ENCODE data around the gene CHRNB2. TPM values are rescaled to one million over a fixed set of nuclear protein-coding genes. Genes with fewer than 3 reads are reported as not detected.
A peak's percentile ranks its signal among the peaks of the same experiment; 100 is the strongest.
"Not testable (repeated sequence)": the region's sequence is repeated elsewhere in the genome, so short reads cannot be mapped to it uniquely, and the experiment has no call there.

CHRNB2 gene, protein sequence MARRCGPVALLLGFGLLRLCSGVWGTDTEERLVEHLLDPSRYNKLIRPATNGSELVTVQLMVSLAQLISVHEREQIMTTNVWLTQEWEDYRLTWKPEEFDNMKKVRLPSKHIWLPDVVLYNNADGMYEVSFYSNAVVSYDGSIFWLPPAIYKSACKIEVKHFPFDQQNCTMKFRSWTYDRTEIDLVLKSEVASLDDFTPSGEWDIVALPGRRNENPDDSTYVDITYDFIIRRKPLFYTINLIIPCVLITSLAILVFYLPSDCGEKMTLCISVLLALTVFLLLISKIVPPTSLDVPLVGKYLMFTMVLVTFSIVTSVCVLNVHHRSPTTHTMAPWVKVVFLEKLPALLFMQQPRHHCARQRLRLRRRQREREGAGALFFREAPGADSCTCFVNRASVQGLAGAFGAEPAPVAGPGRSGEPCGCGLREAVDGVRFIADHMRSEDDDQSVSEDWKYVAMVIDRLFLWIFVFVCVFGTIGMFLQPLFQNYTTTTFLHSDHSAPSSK
- total RNA-seq = under 0.01 TPM in 1 of 2 replicates, not detected in the other

DNA sequence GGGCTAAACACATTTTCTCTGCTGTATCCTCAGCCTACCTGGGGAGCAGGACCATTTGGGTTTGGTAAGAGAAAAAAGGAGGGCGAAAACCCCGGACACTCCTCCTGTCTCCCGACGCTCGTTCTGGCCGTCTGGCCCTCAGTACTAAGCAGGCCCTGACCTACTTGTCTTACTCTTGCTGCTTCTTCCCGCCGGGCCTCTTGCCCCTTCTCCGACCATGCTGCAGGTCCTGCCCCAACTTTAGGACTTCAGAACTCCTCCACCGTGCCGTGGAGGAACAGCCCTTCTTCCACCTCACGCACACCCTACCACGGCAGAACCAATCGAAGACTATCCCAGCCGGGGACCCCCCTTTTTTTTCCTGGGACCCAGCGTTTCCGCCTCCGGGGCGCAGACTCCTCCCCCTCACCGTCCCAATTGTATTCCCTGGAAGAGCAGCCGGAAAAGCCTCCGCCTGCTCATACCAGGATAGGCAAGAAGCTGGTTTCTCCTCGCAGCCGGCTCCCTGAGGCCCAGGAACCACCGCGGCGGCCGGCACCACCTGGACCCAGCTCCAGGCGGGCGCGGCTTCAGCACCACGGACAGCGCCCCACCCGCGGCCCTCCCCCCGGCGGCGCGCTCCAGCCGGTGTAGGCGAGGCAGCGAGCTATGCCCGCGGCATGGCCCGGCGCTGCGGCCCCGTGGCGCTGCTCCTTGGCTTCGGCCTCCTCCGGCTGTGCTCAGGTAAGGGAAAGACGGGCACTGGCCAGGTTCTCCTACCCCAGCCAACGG, at the start of gene CHRNB2:
Gene CHRNB2, plus strand, starts transcription at position 393 of the 771 bp plus-strand sequence. Its CDS starts 267 bp downstream, at position 660.
- DNase-seq = peak; percentile 65

DNA sequence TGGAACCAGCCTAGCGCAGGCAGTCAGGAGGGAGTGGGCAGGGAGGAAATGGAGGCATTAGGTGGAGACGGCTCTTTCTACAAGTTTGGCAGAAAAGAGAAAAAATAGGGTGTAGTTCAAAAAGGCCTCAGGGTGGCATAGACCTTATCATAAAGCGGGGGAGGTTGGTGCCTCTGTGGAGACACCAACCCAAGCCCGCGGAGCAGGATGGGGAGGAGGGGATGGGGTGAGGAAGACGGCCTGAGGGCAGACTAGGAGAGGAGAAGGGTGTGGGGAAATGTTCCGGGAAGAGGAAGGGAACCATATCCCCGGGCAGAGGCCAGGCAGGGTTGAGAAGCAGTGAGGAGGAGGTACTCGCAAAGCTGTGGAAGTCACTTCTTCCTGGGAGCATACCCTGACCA, 48.0 kb upstream of the CHRNB2 start:
- DNase-seq = no peak

DNA sequence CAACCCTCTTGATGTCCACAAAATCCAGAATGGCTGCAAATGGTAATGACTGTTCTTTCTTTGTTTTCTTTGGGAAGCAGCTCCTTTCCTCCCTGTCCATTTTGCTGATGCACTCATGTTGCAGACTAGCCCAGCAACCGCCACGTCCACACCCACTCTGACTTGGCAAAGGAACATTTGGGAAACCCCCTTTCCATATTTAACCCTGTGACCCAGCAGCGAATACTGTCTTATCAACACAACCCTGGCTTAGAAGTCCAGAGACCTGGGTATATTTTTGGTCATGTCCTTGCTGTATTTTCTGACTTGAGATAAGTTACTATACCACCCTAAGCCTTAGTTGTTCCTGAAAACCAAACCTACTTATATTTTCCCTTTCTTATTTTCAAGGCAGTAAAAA, 47.2 kb upstream of the CHRNB2 start:
- peak; percentile 57 for DNase-seq

DNA sequence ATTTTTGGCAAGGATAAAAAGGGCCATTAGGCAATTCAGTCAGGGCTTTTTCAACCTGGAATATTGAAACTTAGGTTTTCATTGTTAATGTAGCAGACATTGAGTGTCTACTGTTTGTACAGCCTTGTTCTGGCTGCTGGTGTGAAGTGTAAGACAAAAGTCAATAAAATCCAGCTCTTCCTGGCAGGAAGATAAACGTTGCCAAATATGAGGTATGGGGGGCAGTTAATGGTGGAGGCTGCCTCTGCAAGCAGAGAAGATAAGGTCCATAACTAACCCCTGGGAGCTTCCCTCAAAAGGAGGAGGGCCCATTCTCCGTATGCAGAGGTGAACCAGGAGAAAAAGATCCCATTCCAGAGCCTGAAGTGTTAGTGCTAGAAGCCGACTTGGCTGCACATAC, 45.9 kb upstream of the CHRNB2 start:
- peak; percentile 61 for DNase-seq

DNA sequence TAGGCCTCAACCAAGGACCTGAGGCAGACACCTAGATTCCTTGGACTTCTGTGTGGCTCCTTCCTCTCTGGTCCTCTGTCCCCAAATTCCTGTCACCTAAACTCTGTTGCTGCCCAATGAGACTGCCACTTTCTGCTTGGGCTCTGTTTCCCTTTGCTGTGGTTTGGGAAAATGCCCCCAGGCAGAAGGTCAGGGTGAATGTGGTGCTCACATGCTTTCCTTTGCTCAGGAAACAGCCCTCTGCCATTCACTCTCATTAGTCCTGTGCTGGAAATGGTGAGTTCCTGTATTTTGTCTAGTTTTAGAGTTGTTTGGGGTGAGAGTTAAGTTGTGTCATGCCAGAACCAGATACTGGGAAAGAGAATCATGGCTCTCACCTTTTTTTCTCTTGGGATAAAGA, 42.7 kb upstream of the CHRNB2 start:
- DNase-seq = peak; percentile 61

DNA sequence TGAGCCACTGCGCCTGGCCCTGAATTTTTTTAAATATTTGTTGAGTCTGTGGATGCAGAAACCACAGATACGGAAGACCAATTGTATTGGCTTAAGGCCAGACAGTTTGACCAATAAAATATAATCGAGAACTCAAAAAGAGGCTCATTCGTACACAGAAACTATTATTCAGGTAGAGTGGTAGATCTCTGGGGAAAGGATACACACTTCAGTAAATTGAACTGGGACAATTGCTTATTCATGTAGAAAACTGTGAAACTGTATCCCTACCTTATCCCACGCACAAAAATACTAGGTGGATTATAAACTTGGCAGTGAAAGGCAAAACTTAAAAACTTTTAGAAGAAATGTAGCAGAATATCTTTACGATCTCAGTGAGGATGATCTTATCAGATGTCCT, 40.4 kb upstream of the CHRNB2 start:
- no peak for DNase-seq

DNA sequence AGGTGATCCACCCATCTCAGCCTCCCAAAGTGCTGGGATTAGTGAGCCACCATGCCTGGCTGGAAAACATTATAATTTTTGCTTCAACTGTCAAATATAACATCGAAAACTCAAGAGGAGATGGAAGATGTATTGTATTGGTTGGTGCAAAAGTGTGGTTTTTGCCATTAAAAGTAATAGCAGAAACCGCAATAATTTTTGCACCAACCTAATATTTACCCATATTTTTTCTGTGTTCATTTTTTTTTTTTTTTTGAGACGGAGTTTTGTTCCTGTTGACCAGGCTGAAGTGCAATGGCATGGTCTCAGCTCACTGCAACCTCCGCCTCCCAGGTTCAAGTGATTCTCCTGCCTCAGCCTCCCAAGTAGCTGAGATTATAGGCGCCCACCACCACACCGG, 38.3 kb upstream of the CHRNB2 start:
- DNase-seq = no peak

DNA sequence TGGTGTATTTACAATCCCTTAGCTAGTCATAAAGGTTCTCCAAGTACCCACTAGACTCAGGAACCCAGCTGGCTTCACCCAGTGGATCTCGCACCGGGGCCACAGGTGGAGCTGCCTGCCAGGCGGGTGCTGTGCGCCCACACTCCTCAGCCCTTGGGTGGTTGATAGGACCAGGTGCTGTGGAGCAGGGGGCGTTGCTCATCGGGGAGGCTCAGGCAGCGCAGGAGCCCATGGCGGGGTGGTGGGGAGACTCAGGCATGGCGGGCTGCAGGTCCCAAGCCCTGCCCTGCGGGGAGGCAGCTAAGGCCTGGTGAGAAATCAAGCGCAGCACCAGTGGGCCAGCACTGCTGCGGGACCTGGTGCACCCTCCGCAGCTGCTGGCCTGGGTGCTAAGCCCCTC, 35.6 kb upstream of the CHRNB2 start:
- not testable (repeated sequence) for DNase-seq

DNA sequence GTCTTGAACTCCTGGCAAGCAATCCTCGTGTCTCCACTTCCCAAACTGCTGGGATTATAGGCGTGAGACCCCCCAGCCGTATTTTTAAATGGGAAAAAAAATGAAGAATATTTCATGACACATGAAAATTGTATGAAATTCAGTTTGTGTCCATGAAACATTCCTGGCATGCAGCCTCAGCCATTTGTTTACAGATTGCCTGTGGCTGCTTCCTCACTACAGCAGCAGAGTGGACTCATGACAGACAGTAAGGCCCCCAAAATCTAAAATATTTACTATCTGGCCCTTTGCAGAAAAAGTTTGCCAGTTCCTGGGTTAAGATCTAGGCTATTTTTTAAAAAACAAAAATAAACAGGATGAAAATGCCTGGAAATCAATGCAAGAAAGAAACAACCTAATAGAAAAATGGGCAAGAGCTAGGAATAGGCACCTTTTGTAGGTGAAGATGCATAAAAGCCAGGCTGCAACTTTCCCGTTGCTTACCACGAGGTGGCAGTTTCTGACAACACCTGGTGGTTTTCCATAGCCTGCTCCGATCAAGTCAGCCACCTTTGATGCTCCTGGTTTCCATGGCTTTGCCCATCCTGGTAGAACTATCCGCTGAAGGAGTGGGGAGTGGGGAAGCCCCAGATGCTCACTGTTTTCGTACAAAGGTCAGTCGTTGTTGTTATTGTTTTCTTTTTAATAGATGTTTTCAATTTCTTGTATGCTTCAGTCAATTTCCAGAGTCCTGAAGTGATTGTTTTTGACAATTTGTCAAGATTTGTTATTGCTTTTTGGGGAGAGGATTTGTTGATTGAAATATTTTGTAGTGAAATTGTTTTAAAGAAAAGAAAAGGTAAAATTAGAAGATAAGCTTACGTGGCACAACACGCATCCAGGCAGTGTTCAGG, 33.4 kb upstream of the CHRNB2 start:
- DNase-seq = peak; percentile 60

DNA sequence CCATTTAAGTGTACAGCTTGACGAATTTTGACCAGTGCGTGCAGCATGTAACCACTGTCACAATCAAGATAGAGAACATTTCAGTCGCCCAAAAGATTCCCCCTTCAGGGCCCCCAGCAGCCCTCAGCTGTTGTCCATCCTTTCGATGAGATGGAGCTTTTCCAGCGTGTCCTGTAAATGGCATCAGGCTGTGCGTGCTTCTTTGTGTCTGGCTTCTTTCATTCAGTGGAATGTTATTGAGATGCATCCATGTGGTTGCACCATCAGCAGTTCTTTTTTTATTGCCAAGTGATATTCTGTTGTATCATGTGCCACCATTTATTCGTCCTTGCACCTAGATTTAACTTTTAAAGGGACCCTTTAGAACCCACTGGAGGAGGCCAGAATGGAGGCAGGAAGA, 31.0 kb upstream of the CHRNB2 start:
- no peak for DNase-seq

DNA sequence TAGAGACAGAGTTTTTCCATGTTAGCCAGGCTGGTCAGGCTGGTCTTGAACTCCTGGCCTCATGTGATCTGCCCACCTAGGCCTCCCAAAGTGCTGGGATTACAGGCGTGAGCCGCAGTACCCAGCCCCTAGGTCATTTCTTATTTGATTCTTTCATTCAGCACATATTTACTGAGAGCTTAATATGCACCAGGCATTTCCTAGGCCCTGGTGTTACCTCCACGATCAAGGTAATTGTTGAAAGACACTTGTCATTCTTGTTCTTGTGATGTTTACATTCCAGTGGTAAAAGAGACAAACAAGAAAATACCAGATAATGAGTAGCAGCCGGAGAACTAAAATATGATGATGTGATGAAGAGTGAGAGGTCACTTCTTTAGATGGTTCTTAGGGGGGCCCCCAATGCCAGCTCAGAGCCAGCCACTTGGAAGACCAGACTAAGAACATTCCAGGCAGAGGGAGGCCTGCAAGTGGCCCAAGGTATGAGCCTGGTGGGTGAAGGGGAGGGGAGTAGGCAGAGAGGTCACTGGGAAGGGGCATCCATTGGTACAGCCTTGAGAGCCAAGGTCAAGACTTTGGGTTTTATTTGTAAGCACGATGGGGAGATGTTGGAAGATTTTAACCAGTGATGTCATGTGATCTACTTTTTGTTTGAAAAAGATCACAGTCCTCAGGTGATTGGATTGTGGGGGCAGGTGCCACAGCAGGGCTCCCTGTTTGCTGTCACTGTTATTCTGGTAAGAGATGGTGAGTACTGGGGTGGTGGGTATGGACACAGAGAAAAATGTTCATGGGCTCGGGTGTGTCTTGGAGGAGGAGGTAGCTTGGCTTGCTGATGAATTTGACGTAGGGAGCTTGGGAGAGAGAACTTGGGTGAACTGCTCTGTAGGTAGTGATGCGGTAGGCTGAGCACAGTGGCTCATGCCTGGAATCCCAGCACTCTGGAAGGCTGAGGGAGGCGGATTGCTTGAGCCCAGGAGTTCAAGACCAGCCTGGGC, 27.8 kb upstream of the CHRNB2 start:
- no peak for DNase-seq

DNA sequence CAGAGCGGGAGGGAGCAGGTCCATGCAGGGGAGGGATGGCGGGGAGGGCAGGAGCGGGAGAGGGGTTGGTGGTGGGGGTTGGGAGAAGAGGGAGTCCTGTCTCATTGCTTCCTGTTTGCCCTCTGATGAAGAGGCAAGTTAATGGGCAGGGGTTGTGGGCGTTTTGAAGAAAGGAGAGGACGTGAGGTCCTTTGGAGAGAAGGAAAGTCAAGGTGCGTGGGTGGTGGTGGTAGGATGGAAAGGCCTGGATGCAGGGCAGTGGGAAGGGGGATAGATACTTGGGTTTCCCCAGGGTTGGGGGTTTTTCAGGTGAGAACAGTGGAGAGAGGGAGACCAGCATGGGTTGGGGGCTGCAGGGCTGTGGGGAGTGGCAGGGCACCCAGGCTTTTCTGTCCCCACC, 26.3 kb upstream of the CHRNB2 start:
- no peak for DNase-seq

DNA sequence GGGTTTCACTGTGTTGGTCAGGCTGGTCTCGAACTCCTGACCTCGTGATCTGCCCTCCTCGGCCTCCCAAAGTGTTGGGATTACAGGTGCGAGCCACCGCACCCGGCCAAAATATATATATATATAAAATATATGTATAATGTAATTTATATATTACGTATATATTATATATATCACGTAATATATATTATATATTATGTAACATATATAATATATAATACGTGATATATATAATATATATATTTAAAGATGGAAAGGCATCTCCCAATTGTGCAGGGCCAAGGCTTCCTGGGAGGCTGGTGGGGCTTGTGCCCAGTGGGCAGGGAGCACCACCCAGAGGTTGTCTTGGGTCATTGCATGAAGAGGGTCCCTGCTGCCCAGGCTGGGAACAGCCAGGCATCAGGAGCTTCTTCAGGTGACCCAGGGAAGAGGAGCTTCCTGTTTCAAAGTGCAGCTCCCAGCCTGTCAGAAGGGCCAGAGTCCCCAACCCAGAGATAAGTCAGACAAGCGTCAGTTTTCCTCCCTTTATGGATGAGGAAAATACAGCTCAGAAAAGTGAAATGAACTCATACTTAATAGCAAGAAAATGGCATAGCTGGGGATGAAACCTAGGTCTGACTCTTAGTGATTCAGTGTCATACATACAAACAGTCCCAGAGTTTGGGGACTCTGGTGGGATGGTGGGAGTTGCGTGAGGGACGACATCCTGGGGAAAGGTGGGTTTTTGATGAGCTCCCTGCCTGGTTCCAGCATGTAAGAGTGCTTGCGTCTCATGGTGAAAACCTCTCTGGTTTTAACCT, 21.1 kb upstream of the CHRNB2 start:
- peak; percentile 85 for DNase-seq

DNA sequence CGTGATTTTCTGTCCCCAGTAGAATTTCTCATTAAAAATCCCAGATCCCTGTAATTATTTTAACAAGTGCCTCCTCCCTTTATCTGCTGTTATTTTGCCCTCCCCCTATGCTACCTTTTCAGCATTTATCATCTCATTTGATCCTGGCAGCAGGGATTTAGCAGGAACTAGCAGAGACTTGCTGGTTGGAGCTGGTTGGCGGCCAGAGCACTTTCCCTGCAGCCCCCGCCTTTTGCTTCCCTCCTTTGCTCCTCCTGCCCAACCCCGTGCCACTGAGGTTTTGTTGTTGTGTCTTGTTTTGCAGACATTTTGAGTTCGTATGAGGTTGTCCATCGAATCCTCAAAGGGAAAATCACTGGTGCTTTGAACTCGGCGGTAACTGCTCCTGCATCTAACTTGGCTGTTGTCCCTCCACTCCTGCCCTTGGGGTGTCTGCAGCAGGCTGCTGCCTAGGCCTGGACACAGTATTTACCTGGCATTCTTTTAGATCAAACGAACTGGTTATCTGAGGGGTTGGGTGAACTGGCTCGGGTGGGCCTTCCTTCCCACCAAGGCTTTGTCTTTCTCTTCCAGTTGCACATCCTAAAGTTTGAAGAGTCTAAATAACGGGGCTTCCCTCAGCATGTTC, 20.4 kb upstream of the CHRNB2 start:
- DNase-seq = no peak

DNA sequence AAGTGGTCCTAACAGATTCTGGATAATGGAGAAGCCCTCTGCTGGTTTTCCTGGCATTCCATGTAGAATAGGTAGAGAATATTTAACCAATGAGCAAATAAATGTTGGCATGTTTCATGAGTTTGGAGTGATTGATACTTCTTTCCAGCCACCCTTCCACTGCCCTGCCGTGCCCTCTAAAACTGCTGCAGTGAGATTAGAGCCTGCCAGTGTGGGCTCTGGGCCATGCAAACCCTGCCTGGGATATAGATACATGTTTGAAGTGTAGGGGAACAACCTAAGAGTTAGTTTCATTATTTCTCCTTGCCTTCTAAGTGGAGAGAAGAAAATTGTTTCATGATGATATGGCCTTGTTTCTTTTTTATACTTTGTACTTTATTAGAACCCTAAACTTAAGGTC, 19.6 kb upstream of the CHRNB2 start:
- no peak for DNase-seq

DNA sequence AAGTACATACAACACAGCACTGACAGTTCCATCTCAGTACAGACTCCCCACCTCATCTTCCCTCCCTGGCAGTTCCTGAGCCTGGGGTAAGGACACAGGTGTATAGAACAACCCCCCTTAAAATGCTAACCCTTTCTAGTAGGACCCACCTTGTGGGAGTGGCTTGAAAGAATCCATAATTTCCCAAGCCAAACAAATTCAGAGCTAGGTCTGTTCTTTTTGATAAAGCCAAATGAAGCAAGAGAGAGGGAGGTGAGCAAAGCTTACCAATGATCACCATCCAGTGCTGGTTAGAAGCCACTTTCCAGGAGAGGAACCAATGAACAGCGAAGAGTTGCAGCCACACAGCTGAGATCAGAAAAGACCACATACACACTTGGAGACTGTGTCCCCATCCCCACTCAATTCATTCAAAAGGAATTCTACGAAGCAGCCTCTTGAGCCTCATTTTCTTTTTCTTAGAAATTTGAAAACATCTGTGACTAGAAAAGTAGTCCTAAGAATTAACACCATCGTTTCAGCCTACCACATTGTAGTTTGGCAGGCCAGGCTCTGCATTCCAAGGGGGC, 18.3 kb upstream of the CHRNB2 start:
- DNase-seq = no peak

DNA sequence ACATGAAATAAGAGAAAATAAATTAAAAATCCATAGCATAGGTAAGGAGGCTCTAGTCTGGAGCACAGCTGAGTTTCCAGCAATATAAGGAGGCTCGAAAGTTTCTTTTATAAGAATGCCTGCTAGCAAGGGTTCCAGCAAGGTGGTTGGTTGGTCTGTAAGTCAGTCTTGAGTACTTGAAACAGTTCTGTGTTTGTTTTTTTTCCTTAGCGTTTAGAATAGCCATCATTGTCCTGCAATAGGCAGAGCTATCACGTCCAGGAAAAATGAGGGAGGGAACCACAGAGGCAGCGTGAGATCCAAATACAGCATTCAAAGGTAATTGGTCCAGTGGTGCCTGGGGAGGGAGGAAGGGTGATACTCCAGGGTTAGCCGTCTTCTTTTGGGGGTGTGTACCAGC, 17.5 kb upstream of the CHRNB2 start:
- DNase-seq = no peak

DNA sequence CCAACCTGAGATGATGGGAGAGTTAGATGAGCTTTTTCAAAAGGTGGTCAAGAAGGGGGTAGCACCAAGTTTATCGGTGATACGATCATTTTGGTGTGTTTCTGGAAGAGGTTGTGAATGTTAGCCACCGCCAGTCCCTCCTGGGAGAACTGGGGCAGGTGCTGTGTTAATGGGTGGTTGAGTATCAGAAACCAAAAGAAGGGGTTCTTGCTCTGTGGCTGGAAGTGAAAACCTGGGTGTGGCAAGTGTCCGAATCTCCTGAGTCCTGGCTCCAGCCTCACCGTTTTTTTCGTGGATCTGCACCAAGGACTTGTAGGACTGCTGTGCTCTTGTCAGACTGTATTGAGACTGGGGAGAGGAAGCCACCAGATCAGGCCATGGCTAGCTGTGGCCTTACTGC, 16.9 kb upstream of the CHRNB2 start:
- no peak for DNase-seq

DNA sequence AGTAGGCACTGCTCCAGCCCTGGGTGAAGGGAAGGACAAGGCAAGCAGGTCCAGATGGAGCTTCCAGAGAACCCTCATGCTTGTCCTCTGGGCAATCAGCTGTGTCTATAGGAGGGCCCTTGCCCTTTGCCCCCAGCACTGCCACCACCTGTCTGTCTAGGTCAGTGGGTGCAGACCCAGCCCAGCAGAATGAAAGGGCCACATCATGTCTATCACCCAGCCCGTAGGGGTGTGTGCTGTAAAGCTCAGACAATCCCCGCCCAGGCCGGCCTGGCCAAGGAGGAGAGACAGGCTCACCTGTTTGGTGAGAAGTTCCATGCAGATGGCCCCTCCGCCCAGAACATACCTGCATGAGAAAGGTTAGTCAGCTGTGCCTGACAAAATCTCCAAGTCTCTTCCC, 16.1 kb upstream of the CHRNB2 start:
- no peak for DNase-seq

DNA sequence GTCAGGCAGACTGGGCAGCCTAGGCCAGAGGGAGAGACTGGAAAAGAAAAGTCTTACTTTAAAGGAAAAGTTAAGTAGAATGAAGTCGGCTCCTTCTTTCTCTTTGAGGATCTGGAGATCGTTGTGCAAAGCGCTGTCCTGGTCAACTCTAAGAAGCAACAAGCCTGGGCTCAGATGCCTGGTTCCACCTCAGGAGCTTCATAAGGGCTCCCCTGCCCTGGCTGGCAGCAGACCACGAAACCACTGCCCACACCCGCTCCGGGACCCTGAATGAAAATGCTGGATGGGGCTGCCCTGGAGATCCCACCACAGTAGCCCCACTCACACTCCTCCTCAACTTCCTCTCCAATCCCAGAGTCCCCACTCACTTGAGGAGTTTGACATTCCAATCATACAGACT, 15.5 kb upstream of the CHRNB2 start:
- no peak for DNase-seq
